ENCODE data around the gene STEAP4. TPM values are rescaled to one million over a fixed set of nuclear protein-coding genes. Genes with fewer than 3 reads are reported as not detected.
A peak's percentile ranks its signal among the peaks of the same experiment; 100 is the strongest.
"Not testable (repeated sequence)": the region's sequence is repeated elsewhere in the genome, so short reads cannot be mapped to it uniquely, and the experiment has no call there.

The STEAP4 gene
- total RNA-seq, 1 experiment from 2014 or later, result not detected

- H3K4me1 Mint-ChIP-seq (ENCODE audit: insufficient read depth, unreplicated experiment), result peaks cover 33% of the 10 kb centered on the region
- no TSS peak for BruUV-seq (replicated peaks)
- H3K27ac Mint-ChIP-seq (ENCODE audit: low read depth, unreplicated experiment), result peak overlapping the region; percentile 10
- no peaks in the 10 kb centered on the region for H3K27me3 Mint-ChIP-seq (ENCODE audit: insufficient read depth, unreplicated experiment)
- no peak overlapping the region for H3K4me3 Mint-ChIP-seq (ENCODE audit: unreplicated experiment)
- no peaks in the 10 kb centered on the region for H3K36me3 Mint-ChIP-seq (ENCODE audit: insufficient read depth, unreplicated experiment)
- intact Hi-C loops (cut with micrococcal nuclease), result loop anchor here (10.0 kb wide), 1 partner anchor 55 kb away; no protein-coding TSS in a partner anchor
- no peak for DNase-seq (ENCODE audit: unreplicated experiment)
- ChIA-PET POLR2A (no interaction called here), CTCF (interaction anchor here (0.6 to 1.4 kb wide), 2 partner anchors 98 to 1911 kb away, joined by 3 to 4 read pairs; no protein-coding TSS in a partner anchor)
- TF ChIP-seq CTCF (IDR thresholded peaks at IDR 0.05; ENCODE audit: unreplicated experiment), result no peak
- H3K9me3 Mint-ChIP-seq (ENCODE audit: unreplicated experiment), result peaks cover 8% of the 10 kb centered on the region
Measured at GRCh38 chr7:88259656-88260380, 46.9 kb downstream of the STEAP4 start.

GRCh38 chr7:88258296-88258695, 48.4 kb downstream of the STEAP4 start:
- CTCF ChIA-PET, result interaction anchor here (0.6 to 1.4 kb wide), 2 partner anchors 100 to 853 kb away, joined by 3 to 4 read pairs; no protein-coding TSS in a partner anchor

GRCh38 chr7:88256906-88257305, 49.8 kb downstream of the STEAP4 start:
- Mint-ChIP-seq H3K9me3 (ENCODE audit: unreplicated experiment) (peaks cover 20% of the 10 kb centered on the region), H3K27ac (ENCODE audit: low read depth, unreplicated experiment) (peak overlapping the region; percentile 8), H3K27me3 (ENCODE audit: insufficient read depth, unreplicated experiment) (no peaks in the 10 kb centered on the region), H3K4me3 (ENCODE audit: unreplicated experiment) (no peak overlapping the region), H3K36me3 (ENCODE audit: insufficient read depth, unreplicated experiment) (no peaks in the 10 kb centered on the region), H3K4me1 (ENCODE audit: insufficient read depth, unreplicated experiment) (peaks cover 44% of the 10 kb centered on the region)
- ChIA-PET CTCF (interaction anchor here (1.7 to 5.3 kb wide), 2 partner anchors 13 to 101 kb away, joined by 7 to 30 read pairs; no protein-coding TSS in a partner anchor), POLR2A (no interaction called here)
- no TSS peak for BruUV-seq (replicated peaks)
- intact Hi-C loops (cut with micrococcal nuclease), result loop anchor here (10.0 kb wide), 1 partner anchor 58 kb away; no protein-coding TSS in a partner anchor
- peak; percentile 35 for DNase-seq (ENCODE audit: unreplicated experiment)
- no peak for TF ChIP-seq CTCF (IDR thresholded peaks at IDR 0.05; ENCODE audit: unreplicated experiment)

More at GRCh38 chr7:88258296-88258695, 48.4 kb downstream of the STEAP4 start:
- peak overlapping the region; percentile 8 for H3K27ac Mint-ChIP-seq (ENCODE audit: low read depth, unreplicated experiment)
- H3K4me1 Mint-ChIP-seq (ENCODE audit: insufficient read depth, unreplicated experiment), result peaks cover 44% of the 10 kb centered on the region
- POLR2A ChIA-PET; H3K27me3 Mint-ChIP-seq (ENCODE audit: insufficient read depth, unreplicated experiment); DNase-seq (ENCODE audit: unreplicated experiment); H3K36me3 Mint-ChIP-seq (ENCODE audit: insufficient read depth, unreplicated experiment); H3K4me3 Mint-ChIP-seq (ENCODE audit: unreplicated experiment); BruUV-seq (replicated peaks): not testable (repeated sequence)
- peaks cover 20% of the 10 kb centered on the region for H3K9me3 Mint-ChIP-seq (ENCODE audit: unreplicated experiment)
- intact Hi-C loops (cut with micrococcal nuclease), result loop anchor here (10.0 kb wide), 1 partner anchor 57 kb away; no protein-coding TSS in a partner anchor

GRCh38 chr7:88254721-88255424, 51.8 kb downstream of the STEAP4 start:
- ChIA-PET POLR2A (no interaction called here), CTCF (interaction anchor here (5.3 kb wide), 1 partner anchor 11 kb away, joined by 30 read pairs; no protein-coding TSS in a partner anchor)
- no peaks in the 10 kb centered on the region for H3K36me3 Mint-ChIP-seq (ENCODE audit: insufficient read depth, unreplicated experiment)
- peaks cover 20% of the 10 kb centered on the region for H3K9me3 Mint-ChIP-seq (ENCODE audit: unreplicated experiment)
- peak; percentile 84 for DNase-seq (ENCODE audit: unreplicated experiment)
- peaks cover 44% of the 10 kb centered on the region for H3K4me1 Mint-ChIP-seq (ENCODE audit: insufficient read depth, unreplicated experiment)
- no peak for TF ChIP-seq CTCF (IDR thresholded peaks at IDR 0.05; ENCODE audit: unreplicated experiment)
- no peaks in the 10 kb centered on the region for H3K27me3 Mint-ChIP-seq (ENCODE audit: insufficient read depth, unreplicated experiment)
- BruUV-seq (replicated peaks), result no TSS peak
- peak overlapping the region; percentile 50 for H3K27ac Mint-ChIP-seq (ENCODE audit: low read depth, unreplicated experiment)
- H3K4me3 Mint-ChIP-seq (ENCODE audit: unreplicated experiment), result no peak overlapping the region
- intact Hi-C loops (cut with micrococcal nuclease), result loop anchor here (10.0 kb wide), 1 partner anchor 60 kb away; no protein-coding TSS in a partner anchor
